ENCODE data around the gene ZNF710. TPM values are rescaled to one million over a fixed set of nuclear protein-coding genes. Genes with fewer than 3 reads are reported as not detected.

The ZNF710 gene
- total RNA-seq, 1 experiment from 2014 or later: 4.5 TPM

- DNase-seq (ENCODE audit: extremely low read depth, low read depth): no peak
Measured at GRCh38 chr15:90015749-90016148, 14.6 kb downstream of the ZNF710 start.

GRCh38 chr15:90016721-90017120 lies 15.6 kb downstream of the ZNF710 start:
- DNase-seq (ENCODE audit: extremely low read depth, low read depth): no peak

GRCh38 chr15:90018216-90018831 lies 17.2 kb downstream of the ZNF710 start:
- no peak for DNase-seq (ENCODE audit: extremely low read depth, low read depth)

GRCh38 chr15:90019611-90020010 lies 18.5 kb downstream of the ZNF710 start:
- no peak for DNase-seq (ENCODE audit: extremely low read depth, low read depth)

GRCh38 chr15:90020021-90020735 lies 19.1 kb downstream of the ZNF710 start:
- no peak for DNase-seq (ENCODE audit: extremely low read depth, low read depth)

GRCh38 chr15:90020936-90021507 lies 19.9 kb downstream of the ZNF710 start:
- no peak for DNase-seq (ENCODE audit: extremely low read depth, low read depth)

- no peak for DNase-seq (ENCODE audit: extremely low read depth, low read depth)
Measured at GRCh38 chr15:90022345-90022744, 21.2 kb downstream of the ZNF710 start.

GRCh38 chr15:90022905-90023700 lies 22.0 kb downstream of the ZNF710 start:
- no peak for DNase-seq (ENCODE audit: extremely low read depth, low read depth)

GRCh38 chr15:90024406-90024805 lies 23.3 kb downstream of the ZNF710 start:
- DNase-seq (ENCODE audit: extremely low read depth, low read depth): no peak

GRCh38 chr15:90025489-90026033 lies 24.4 kb downstream of the ZNF710 start:
- DNase-seq (ENCODE audit: extremely low read depth, low read depth): no peak

- no peak for DNase-seq (ENCODE audit: extremely low read depth, low read depth)
Measured at GRCh38 chr15:90028376-90028944, 27.3 kb downstream of the ZNF710 start.

GRCh38 chr15:90029024-90029423 lies 27.9 kb downstream of the ZNF710 start:
- no peak for DNase-seq (ENCODE audit: extremely low read depth, low read depth)

GRCh38 chr15:90030376-90030775 lies 29.3 kb downstream of the ZNF710 start:
- DNase-seq (ENCODE audit: extremely low read depth, low read depth): no peak

- no peak for DNase-seq (ENCODE audit: extremely low read depth, low read depth)
Measured at GRCh38 chr15:90031231-90031791, 30.2 kb downstream of the ZNF710 start.

- DNase-seq (ENCODE audit: extremely low read depth, low read depth): no peak
Measured at GRCh38 chr15:90033006-90033405, 31.9 kb downstream of the ZNF710 start.

- DNase-seq (ENCODE audit: extremely low read depth, low read depth): no peak
Measured at GRCh38 chr15:90033448-90033847, 32.3 kb downstream of the ZNF710 start.

GRCh38 chr15:90035095-90035839 lies 34.1 kb downstream of the ZNF710 start:
- DNase-seq (ENCODE audit: extremely low read depth, low read depth): no peak

- DNase-seq (ENCODE audit: extremely low read depth, low read depth): no peak
Measured at GRCh38 chr15:90035840-90036230, 34.7 kb downstream of the ZNF710 start.

GRCh38 chr15:90036343-90036742 lies 35.2 kb downstream of the ZNF710 start:
- no peak for DNase-seq (ENCODE audit: extremely low read depth, low read depth)
